ENCODE results near the gene POMGNT1.

The POMGNT1 gene

DNA sequence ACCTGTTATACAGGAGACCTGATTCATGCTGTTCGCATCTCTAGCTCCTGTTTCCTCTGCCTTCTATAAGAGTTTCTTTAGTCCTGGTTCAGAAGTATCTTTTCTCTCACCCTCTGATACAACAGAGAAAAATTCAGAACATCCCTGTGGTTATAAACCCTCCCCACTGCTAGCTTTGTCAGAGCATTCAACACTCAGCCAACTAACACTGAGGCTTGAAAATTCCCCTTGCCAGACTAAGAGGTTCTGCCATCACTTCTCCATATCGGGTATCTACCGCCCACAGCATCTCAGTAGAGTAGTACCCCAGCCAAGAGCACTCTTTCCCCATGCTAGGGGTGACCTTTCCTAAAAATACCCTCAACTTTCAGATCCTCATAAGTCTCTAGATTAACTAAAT, 46.2 kb downstream of the POMGNT1 start:
- no peak for DNase-seq

DNA sequence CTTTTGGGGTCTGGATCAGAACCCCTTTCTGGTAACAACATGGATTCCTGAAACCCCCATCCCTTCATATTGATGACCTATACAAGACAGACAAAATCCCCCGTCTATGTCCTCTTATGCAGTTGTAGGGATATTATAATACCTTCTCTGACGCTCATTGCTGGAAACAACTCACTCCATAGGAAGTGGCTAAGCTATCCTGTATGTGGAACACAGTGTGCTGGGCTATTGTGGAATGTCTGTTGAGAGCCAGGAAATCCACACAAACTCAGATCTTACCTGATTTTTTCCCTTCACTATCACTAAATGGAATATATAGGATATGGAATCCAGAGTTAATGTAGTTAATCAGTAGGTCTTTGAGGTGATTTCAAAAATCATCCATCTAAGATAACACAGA, 48.1 kb downstream of the POMGNT1 start:
- no peak for DNase-seq

DNA sequence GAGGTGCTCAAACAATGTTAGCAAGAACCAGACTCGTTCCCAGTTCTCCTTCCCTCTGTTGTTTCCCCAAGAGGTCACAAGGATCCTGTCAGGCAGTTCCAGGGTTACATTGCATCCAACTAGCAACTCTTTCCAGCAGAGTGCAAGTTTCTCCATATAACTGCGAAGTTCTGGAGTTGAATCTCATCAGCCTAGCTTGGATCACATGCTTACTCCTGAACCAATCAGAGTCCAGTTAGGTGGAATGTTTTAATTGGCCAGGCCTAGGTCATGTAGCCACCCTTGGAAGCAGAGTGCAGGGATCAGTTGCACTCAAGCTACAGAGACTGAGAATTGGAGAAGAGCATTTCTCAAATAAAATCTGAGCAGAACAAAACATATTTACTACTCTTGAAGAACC, 49.9 kb downstream of the POMGNT1 start:
- no peak for DNase-seq

Data from stimulated activated CD4-positive, alpha-beta T cell treated with anti-CD3 and anti-CD28 coated beads, Interleukin-1b, Interleukin-23, amount 100 ng/mL, for 48 hours (primary cell).